Naive B cell (primary cell): ENCODE data around the gene SPIRE2. TPM values are rescaled to one million over a fixed set of nuclear protein-coding genes. Genes with fewer than 3 reads are reported as not detected.
A peak's percentile ranks its signal among the peaks of the same experiment; 100 is the strongest.
"Not testable (repeated sequence)": the region's sequence is repeated elsewhere in the genome, so short reads cannot be mapped to it uniquely, and the experiment has no call there.

Experiments
- ATAC-seq, 2 donors: fragments of 150-1000 bp; cut with Tn5 transposase; 2 replicates each; pipeline ENCODE4 v1.10.0; 2021; ENCODE audit warnings: low read depth in 2 of 2, mild to moderate bottlenecking in 2 of 2, moderate library complexity in 2 of 2
- DNase-seq: peaks from one replicate; pipeline ENCODE4 v3.0.0; 2022
- H3K27ac Mint-ChIP-seq, 6 donors: one replicate each; pipeline ENCODE4 v1.8.0; 2020 to 2022; ENCODE audit warnings: mild to moderate bottlenecking in 6 of 6, mixed read lengths in 6 of 6, moderate library complexity in 5 of 6, inconsistent platforms in 2 of 6
- H3K27me3 Mint-ChIP-seq, 3 donors: one replicate each; pipeline ENCODE4 v1.8.0; 2021 to 2022; ENCODE audit warnings: mixed read lengths in 3 of 3, mild to moderate bottlenecking in 1 of 3
- H3K36me3 Mint-ChIP-seq, 2 donors: one replicate each; pipeline ENCODE4 v1.8.0; 2020 to 2022; ENCODE audit warnings: mixed read lengths in 2 of 2, inconsistent platforms in 1 of 2, mild to moderate bottlenecking in 1 of 2
- H3K4me1 Mint-ChIP-seq, 3 donors: one replicate each; pipeline ENCODE4 v1.8.0; 2020 to 2022; ENCODE audit warnings: mixed read lengths in 3 of 3, inconsistent platforms in 1 of 3, mild to moderate bottlenecking in 1 of 3, moderate library complexity in 1 of 3
- H3K4me3 Mint-ChIP-seq, 8 donors: one replicate each; pipeline ENCODE4 v1.8.0; 2020 to 2022; ENCODE audit warnings: mild to moderate bottlenecking in 8 of 8, mixed read lengths in 8 of 8, moderate library complexity in 8 of 8, inconsistent platforms in 2 of 8
- H3K9me3 Mint-ChIP-seq, 7 donors: one replicate each; pipeline ENCODE4 v1.8.0; 2020 to 2022; ENCODE audit warnings: mixed read lengths in 7 of 7, mild to moderate bottlenecking in 5 of 7, inconsistent platforms in 2 of 7, moderate library complexity in 1 of 7
- polyA plus RNA-seq, 6 donors: library from polyadenylated mRNA; unstranded; fragments of 300-500 nt; fragmentation: Illumina TruSeq; gene quantifications; one replicate each; pipeline ENCODE4 v1.2.3, GENCODE V29; 2021; ENCODE audit warnings: low read depth in 6 of 6

Gene SPIRE2
- polyA plus RNA-seq, 6 donors from 2014 or later, result 0.09 to 0.57 (median 0.20) TPM; not detected in 3

GRCh38 chr16:89834813-89835363 lies 6.6 kb downstream of the SPIRE2 start:
- DNase-seq, H3K9me3 Mint-ChIP-seq, H3K4me3 Mint-ChIP-seq, H3K27ac Mint-ChIP-seq, ATAC-seq, H3K36me3 Mint-ChIP-seq: not testable (repeated sequence)
- H3K4me1 Mint-ChIP-seq, result peaks cover 3 to 20% (median 15%) of the 10 kb centered on the region in 3 donors
- H3K27me3 Mint-ChIP-seq, result peaks cover 7 to 19% (median 19%) of the 10 kb centered on the region in 3 donors

- H3K9me3 Mint-ChIP-seq, H3K36me3 Mint-ChIP-seq, DNase-seq, H3K27ac Mint-ChIP-seq, ATAC-seq: not testable (repeated sequence)
- Mint-ChIP-seq H3K27me3 (peaks cover 0 to 12% (median 11%) of the 10 kb centered on the region in 3 donors), H3K4me1 (peaks cover 3 to 20% (median 15%) of the 10 kb centered on the region in 3 donors), H3K4me3 (peak overlapping the region in 1 of 8 donors; percentile 69)
Measured at GRCh38 chr16:89836484-89836883, 8.2 kb downstream of the SPIRE2 start.

DNA sequence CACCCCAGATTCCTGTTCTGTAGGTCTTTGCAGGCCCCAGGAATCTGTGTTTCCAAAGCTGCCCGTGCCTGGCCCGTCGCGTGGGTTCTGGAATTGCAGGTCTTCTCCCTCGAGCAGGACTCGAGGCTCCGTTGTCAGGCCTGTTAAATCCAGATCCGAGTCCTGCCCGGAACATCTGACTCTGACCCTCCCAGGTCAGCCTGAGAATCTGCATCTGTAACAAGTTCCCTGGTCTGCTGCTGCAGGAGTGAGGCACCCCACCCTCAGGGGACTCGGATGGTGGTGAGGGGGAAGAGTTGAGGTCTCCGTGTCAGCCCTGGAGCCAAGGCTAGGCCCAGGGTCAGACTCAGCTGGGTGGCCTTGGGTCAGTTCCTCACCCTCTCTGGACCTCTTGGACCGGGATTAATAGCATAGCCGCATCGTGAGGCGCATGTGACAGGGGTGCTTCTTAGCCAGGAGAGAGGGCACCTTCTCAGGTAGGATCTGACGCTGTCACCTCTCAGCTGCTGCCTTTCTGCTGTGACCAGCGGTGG lies 8.8 kb downstream of the SPIRE2 start:
- ATAC-seq (no peak), DNase-seq (no peak)
- Mint-ChIP-seq H3K4me3 (peak overlapping the region in 4 of 8 donors; percentile 34 to 84 (median 59)), H3K27ac (peak overlapping the region in 2 of 6 donors; percentile 50 to 76), H3K36me3 (no peaks in the 10 kb centered on the region), H3K27me3 (peaks cover 0 to 6% (median 6%) of the 10 kb centered on the region in 3 donors), H3K9me3 (no peaks in the 10 kb centered on the region), H3K4me1 (peaks cover 3 to 20% (median 15%) of the 10 kb centered on the region in 3 donors)

DNA sequence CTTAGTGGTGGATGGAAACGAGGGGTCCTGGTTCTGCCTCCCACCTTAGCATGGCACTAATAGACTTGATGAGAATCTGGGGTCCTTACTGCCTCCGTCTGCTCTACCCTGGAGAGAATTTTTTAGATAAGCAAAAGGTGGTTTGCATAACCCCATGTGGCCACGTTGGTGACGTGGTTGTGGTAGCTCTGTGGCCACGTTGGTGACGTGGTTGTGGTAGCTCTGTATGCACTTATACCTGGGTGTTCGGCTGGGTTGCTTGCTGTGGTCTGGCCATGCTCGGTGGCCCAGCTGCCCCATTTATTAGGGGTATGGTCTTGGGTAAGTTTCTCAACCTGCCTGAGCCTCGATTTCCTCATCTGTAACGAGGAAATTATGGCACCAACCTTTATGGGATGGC lies 13.0 kb downstream of the SPIRE2 start:
- Mint-ChIP-seq H3K4me3 (no peak overlapping the region), H3K27ac (no peak overlapping the region), H3K9me3 (no peaks in the 10 kb centered on the region), H3K4me1 (peaks cover 8 to 36% (median 24%) of the 10 kb centered on the region in 3 donors), H3K27me3 (no peaks in the 10 kb centered on the region), H3K36me3 (no peaks in the 10 kb centered on the region)
- ATAC-seq (peak in 1 of 2 donors; percentile 66), DNase-seq (no peak)

DNA sequence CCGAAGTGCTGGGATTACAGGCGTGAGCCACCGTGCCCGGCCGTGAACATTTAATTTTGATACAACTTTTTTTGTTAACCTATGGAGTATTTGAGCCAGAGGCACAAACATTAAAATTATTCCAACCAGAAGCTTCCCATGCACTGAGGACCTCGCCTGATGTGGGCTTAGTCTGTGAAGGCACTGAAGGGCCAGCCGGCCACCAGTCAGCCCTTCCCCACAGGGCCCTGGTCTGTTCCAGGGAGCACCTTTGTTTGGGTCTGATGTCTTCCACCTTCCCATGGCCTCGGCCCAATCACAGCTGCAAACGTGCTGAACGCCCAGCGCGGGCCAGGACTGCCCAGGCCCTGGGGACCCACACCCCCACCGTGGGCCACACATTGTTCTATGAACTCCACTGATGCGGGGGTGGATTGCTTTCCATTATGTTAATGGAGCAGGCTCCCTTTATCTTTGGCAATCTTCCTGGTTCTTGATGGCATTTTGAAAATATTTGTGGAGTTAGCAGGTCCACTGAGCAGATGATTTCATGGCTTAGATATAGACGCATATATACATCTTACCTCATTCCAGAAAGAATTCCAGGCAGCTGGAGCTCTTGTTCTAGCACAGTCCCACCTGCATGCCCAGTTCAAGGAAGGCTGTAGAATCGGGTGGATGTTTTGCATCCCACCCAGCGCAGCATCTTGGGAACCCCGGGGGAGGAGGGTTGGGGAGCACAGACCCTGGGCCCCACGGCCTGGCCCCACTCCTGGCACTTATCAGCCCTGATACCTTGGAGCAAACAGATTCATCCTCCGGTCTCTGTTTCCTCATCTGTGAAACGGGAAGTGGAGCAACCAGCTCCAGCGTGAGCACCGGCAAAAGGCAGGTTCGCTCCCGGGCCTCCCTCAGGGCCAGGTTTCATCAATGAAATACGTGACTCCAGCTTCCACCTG lies 14.5 kb downstream of the SPIRE2 start:
- no peak for DNase-seq
- Mint-ChIP-seq H3K36me3 (no peaks in the 10 kb centered on the region), H3K4me3 (no peak overlapping the region), H3K4me1 (peaks cover 8 to 28% (median 18%) of the 10 kb centered on the region in 3 donors), H3K27ac (no peak overlapping the region), H3K27me3 (no peaks in the 10 kb centered on the region), H3K9me3 (no peaks in the 10 kb centered on the region)
- ATAC-seq, result no peak

DNA sequence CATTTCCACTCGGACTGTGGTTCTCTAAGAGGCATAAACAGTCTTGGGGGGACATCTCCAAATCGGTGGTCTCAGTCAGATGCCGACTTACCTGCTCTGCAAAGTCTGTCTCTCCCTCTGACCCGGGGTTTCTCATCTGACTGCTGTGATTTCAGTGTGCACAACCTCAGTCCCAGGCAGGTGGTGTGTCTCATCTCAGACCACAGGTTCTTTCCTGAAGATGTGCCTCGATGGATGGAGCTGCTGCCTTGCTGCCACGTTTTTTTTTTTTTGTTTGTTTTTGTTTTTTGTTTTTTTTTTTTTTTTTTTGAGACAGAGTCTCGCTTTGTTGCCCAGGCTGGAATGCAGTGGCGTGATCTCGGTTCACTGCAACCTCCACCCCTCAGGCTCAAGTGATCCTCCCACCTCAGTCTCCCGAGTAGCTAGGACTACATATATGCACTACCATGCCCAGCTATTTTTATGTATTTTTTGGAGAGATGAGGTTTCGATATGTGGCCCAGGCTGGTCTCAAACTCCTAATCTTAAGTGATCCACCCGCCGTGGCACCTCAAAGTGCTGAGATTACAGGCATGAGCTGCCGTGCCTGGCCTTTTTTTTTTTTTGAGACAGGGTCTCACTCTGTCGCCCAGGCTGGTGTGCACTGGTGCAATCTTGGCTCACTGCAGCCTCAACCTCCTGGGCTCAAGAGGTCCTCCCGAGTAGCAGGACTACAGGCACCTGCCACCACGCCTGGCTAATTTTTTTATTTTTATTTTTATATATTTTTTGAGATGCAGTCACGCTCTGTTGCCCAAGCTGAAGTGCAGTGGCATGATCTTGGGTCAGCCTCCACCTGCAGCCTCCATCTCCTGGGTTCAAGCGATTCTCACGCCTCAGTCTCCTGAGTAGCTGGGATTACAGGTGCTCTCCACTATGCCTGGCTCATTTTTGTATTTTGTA lies 15.4 kb downstream of the SPIRE2 start:
- Mint-ChIP-seq H3K9me3 (no peaks in the 10 kb centered on the region), H3K4me3 (peak overlapping the region in 1 of 8 donors; percentile 35), H3K36me3 (no peaks in the 10 kb centered on the region), H3K27ac (no peak overlapping the region), H3K27me3 (no peaks in the 10 kb centered on the region), H3K4me1 (peaks cover 6 to 19% (median 11%) of the 10 kb centered on the region in 3 donors)
- ATAC-seq (no peak), DNase-seq (no peak)

DNA sequence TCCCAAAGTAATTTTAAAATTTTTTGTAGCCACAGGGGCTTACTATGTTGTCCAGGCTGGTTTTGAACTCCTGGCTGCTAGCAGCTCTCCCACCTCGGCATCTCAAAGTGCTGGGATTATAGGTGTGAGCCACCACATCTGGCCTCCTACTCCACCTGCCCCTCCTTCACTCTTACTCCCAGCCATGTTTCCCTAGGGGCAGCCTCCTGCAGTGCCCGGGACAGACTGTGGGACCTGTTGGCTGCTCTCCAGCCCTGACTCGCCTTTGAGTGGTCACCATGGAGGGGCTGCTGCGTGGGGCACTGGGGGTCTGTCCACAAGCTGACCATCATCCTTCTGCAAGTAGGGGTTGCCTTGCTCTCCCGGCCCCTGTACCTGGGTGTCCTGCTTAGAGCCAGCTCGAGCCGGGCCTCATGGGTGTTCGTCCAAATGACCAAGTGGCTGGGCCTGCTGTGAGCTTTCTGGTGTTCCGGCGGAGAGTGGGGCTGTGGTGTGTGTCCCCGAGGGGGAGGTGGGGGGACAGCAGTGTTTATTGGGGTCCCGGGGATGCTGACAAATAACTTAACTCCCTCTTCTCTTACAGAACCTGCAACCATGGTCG lies 16.6 kb downstream of the SPIRE2 start:
- H3K27ac Mint-ChIP-seq, result peak overlapping the region in 2 of 6 donors; percentile 38 to 53
- H3K9me3 Mint-ChIP-seq, result no peaks in the 10 kb centered on the region
- ATAC-seq, result no peak
- DNase-seq, result no peak
- no peaks in the 10 kb centered on the region for H3K27me3 Mint-ChIP-seq
- no peak overlapping the region for H3K4me3 Mint-ChIP-seq
- no peaks in the 10 kb centered on the region for H3K36me3 Mint-ChIP-seq
- peaks cover 5 to 16% (median 10%) of the 10 kb centered on the region in 3 donors for H3K4me1 Mint-ChIP-seq

DNA sequence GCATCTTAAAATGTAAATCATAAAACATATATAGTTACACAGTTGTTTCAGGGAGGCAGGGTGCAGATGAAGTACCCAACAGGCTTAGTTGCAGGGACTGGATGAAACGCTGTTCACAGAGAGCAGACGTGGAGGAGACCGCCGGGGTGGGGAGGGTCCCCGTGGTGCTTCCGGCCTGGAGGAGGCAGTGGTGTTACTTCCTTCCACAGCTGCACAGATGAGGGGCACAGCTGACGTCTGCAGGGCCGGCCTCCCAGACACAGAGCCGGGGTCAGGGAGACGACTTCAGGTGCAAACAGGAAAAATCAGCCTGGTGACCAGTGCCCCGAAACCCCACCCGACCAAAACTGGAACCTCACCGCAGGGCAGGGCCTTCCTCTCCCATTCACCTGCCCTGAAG lies 17.1 kb downstream of the SPIRE2 start:
- Mint-ChIP-seq H3K9me3 (no peaks in the 10 kb centered on the region), H3K4me1 (peaks cover 5 to 16% (median 10%) of the 10 kb centered on the region in 3 donors), H3K4me3 (peak overlapping the region in 4 of 8 donors; percentile 10 to 74 (median 56)), H3K36me3 (no peaks in the 10 kb centered on the region), H3K27ac (peak overlapping the region in 3 of 6 donors; percentile 38 to 51 (median 44)), H3K27me3 (no peaks in the 10 kb centered on the region)
- DNase-seq, result no peak
- peak; percentile 63 to 64 for ATAC-seq

DNA sequence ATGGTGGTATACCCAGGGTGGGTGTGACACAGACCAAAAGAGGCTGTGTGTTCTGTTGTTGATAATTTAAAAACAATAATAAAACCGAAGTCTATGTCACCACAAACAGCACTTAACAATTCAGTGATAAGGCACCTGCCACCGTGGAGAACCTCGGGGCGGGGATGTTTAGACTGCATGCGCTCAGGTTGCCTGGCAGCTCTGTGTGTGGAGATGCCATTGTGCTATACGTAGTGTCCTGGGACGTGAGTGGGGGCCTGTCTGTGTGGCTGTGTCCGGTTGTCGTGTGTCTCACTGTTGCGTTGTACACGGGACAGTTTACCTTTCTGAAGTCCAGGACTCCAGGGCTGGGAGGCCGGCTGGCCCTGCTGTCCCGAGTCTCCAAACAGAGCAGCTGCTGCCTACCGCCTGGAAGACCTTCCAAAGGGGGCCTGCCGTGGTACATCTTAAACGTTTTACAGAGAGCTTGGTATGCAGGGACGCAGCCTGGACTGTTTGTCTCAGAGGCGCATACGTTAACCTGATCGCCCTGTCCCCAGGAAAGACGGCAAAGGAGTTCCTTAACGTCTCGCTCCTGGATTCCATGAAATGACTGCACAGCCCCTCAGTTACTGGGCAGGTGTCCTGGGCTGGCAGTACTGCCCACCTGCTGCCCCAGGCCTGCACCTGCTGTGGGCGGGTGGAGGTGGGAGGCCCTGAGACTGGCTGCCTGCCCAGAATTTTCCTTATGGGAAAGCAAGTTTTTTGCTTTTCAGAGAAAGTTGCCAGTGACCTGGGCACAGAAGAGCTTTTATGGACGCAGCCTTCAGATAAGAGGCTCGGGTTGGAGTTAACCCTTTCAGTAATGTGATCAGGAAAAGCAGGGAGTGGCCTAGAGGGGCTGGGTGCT lies 19.0 kb downstream of the SPIRE2 start:
- peaks cover 5 to 16% (median 10%) of the 10 kb centered on the region in 3 donors for H3K4me1 Mint-ChIP-seq
- no peaks in the 10 kb centered on the region for H3K9me3 Mint-ChIP-seq
- no peaks in the 10 kb centered on the region for H3K36me3 Mint-ChIP-seq
- ATAC-seq (no peak), DNase-seq (no peak)
- no peaks in the 10 kb centered on the region for H3K27me3 Mint-ChIP-seq
- H3K4me3 Mint-ChIP-seq, result peak overlapping the region in 1 of 8 donors; percentile 9
- no peak overlapping the region for H3K27ac Mint-ChIP-seq

DNA sequence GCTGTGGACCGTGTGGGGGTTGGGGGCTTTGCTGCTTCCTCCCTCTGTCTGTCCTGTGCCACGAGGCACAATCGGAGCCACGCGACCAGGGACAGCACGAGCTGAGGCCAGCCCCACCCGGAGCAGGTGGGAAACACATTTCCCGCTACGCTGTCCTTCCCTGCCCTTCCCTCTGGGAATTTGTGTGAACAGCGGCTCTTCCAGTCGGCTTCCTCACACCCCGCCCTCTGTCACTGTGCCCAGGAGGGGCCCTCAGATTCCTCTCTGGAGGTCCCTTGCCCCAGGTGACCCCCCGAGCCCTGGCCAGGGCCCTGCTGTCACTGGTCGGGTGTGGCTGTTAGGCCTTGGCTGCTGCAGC lies 19.6 kb downstream of the SPIRE2 start:
- Mint-ChIP-seq H3K36me3 (no peaks in the 10 kb centered on the region), H3K27ac (no peak overlapping the region), H3K4me3 (no peak overlapping the region), H3K4me1 (peaks cover 5 to 16% (median 10%) of the 10 kb centered on the region in 3 donors), H3K27me3 (no peaks in the 10 kb centered on the region), H3K9me3 (no peaks in the 10 kb centered on the region)
- ATAC-seq, result no peak
- DNase-seq, result no peak

GRCh38 chr16:89848974-89849373 lies 20.7 kb downstream of the SPIRE2 start:
- no peak for ATAC-seq
- H3K36me3 Mint-ChIP-seq, result no peaks in the 10 kb centered on the region

More at GRCh38 chr16:89848974-89849373, 20.7 kb downstream of the SPIRE2 start:
- H3K27me3 Mint-ChIP-seq, result no peaks in the 10 kb centered on the region
- H3K4me1 Mint-ChIP-seq, result peaks cover 5 to 16% (median 10%) of the 10 kb centered on the region in 3 donors
- no peaks in the 10 kb centered on the region for H3K9me3 Mint-ChIP-seq
- no peak overlapping the region for H3K27ac Mint-ChIP-seq
- DNase-seq, result no peak
- no peak overlapping the region for H3K4me3 Mint-ChIP-seq
